AG09309 (cell line): Measurements from ENCODE around the gene ALOX15B.
A peak's percentile ranks its signal among the peaks of the same experiment; 100 is the strongest.

Source experiments
- DNase-seq: peaks from one replicate; pipeline ENCODE4 v3.0.0-alpha.2; 2010; ENCODE audit warnings: low read depth
- H3K4me3 ChIP-seq: 2 replicates; pipeline ENCODE4 v1.5.1; 2011; ENCODE audit warnings: mild to moderate bottlenecking, low read depth, low read length, moderate library complexity; ENCODE audit not compliant: control insufficient read depth
- CTCF ChIP-seq: IDR thresholded peaks from 2 replicates; pipeline ENCODE4 v1.5.1; 2011; ENCODE audit warnings: mild to moderate bottlenecking, low read depth, low read length, inconsistent platforms; ENCODE audit not compliant: insufficient read depth, control insufficient read depth; ENCODE audit errors: missing control alignments

ALOX15B gene

GRCh38 chr17:8029121-8029520, 9.7 kb upstream of the ALOX15B start:
- peak; percentile 11 for DNase-seq
- H3K4me3 ChIP-seq: no peak overlapping the region
- TF ChIP-seq CTCF: no peak

- no peak overlapping the region for H3K4me3 ChIP-seq
- TF ChIP-seq CTCF: no peak
- DNase-seq: no peak
Measured at GRCh38 chr17:8031261-8031661, 7.6 kb upstream of the ALOX15B start.

- no peak overlapping the region for H3K4me3 ChIP-seq
- DNase-seq: no peak
- no peak for TF ChIP-seq CTCF
Measured at GRCh38 chr17:8031950-8032349, 6.9 kb upstream of the ALOX15B start.

- no peak for DNase-seq
- TF ChIP-seq CTCF: no peak
- H3K4me3 ChIP-seq: no peak overlapping the region
Measured at GRCh38 chr17:8032442-8032841, 6.4 kb upstream of the ALOX15B start.

GRCh38 chr17:8039611-8040168, 831 bp downstream of the ALOX15B start:
- H3K4me3 ChIP-seq: no peak overlapping the region
- DNase-seq: no peak
- TF ChIP-seq CTCF: no peak

- no peak overlapping the region for H3K4me3 ChIP-seq
- TF ChIP-seq CTCF: peak; percentile 67
- DNase-seq: peak; percentile 77
Measured at GRCh38 chr17:8041249-8041928, 2.5 kb downstream of the ALOX15B start.
